ENCODE measurements around the gene NUBP1. TPM values are rescaled to one million over a fixed set of nuclear protein-coding genes. Genes with fewer than 3 reads are reported as not detected.
"Not testable (repeated sequence)": the region's sequence is repeated elsewhere in the genome, so short reads cannot be mapped to it uniquely, and the experiment has no call there.

NUBP1 gene
- polyA plus RNA-seq, 2 donors, result 27.1 to 27.4 TPM

GRCh38 chr16:10765772-10766171 lies 22.1 kb downstream of the NUBP1 start:
- Histone ChIP-seq H3K27ac (ENCODE audit: low read depth in 2 of 2, low read length in 1 of 2) (no peak overlapping the region), H3K9me3 (ENCODE audit: control insufficient read depth in 2 of 2, insufficient read depth in 1 of 2, low read depth in 1 of 2, low read length in 1 of 2) (peaks cover 0 to 6% of the 10 kb centered on the region in 2 donors), H3K4me3 (ENCODE audit: low read depth in 1 of 2, low read length in 2 of 2) (no peak overlapping the region), H3K4me1 (ENCODE audit: control insufficient read depth in 2 of 2, insufficient read depth in 2 of 2, low read length in 1 of 2) (no peaks in the 10 kb centered on the region), H3K27me3 (ENCODE audit: control insufficient read depth in 1 of 2, insufficient read depth in 2 of 2, low read length in 2 of 2) (no peaks in the 10 kb centered on the region), H3K36me3 (ENCODE audit: control insufficient read depth in 2 of 2, insufficient read depth in 2 of 2, low read length in 1 of 2) (peaks cover 12 to 33% of the 10 kb centered on the region in 2 donors)
- WGBS, 2 donors, result 80 to 86% methylated on average over 4 of the region's 4 CpGs

GRCh38 chr16:10767127-10767526 lies 23.5 kb downstream of the NUBP1 start:
- 81 to 86% methylated on average over 7 of the region's 7 CpGs for WGBS, 2 donors
- Histone ChIP-seq H3K36me3 (ENCODE audit: control insufficient read depth in 2 of 2, insufficient read depth in 2 of 2, low read length in 1 of 2) (peaks cover 6 to 21% of the 10 kb centered on the region in 2 donors), H3K27ac (ENCODE audit: low read depth in 2 of 2, low read length in 1 of 2) (no peak overlapping the region), H3K4me1 (ENCODE audit: control insufficient read depth in 2 of 2, insufficient read depth in 2 of 2, low read length in 1 of 2) (no peaks in the 10 kb centered on the region), H3K9me3 (ENCODE audit: control insufficient read depth in 2 of 2, insufficient read depth in 1 of 2, low read depth in 1 of 2, low read length in 1 of 2) (peaks cover 0 to 6% of the 10 kb centered on the region in 2 donors), H3K27me3 (ENCODE audit: control insufficient read depth in 1 of 2, insufficient read depth in 2 of 2, low read length in 2 of 2) (no peaks in the 10 kb centered on the region), H3K4me3 (ENCODE audit: low read depth in 1 of 2, low read length in 2 of 2) (no peak overlapping the region)

DNA sequence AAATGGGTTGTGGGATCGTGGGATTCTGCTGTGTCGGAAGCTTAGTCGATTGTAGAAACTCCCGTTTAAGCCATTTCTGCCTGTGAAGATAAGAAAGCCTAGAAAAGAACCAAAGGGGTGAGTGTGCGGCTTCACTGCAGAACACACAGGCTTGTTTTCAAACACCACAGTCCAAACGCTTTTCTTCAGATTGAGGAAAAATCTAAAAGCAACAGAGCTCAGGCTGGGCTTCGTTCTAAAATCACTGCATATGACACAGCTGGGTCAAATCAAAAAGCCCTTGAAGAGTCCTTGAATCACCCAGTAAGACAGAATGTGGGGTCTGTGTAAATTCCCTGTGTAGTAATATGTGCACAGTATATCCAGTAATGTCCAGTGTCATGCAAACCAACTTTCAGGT lies 25.7 kb downstream of the NUBP1 start:
- WGBS, 2 donors, result 80 to 84% methylated on average over 7 of the region's 7 CpGs
- H3K27ac ChIP-seq (ENCODE audit: low read depth in 2 of 2, low read length in 1 of 2), result no peak overlapping the region
- H3K9me3 ChIP-seq (ENCODE audit: control insufficient read depth in 2 of 2, insufficient read depth in 1 of 2, low read depth in 1 of 2, low read length in 1 of 2), result no peaks in the 10 kb centered on the region
- H3K4me1 ChIP-seq (ENCODE audit: control insufficient read depth in 2 of 2, insufficient read depth in 2 of 2, low read length in 1 of 2), result no peaks in the 10 kb centered on the region
- H3K36me3 ChIP-seq (ENCODE audit: control insufficient read depth in 2 of 2, insufficient read depth in 2 of 2, low read length in 1 of 2), result peaks cover 4 to 6% of the 10 kb centered on the region in 2 donors
- H3K4me3 ChIP-seq (ENCODE audit: low read depth in 1 of 2, low read length in 2 of 2), result no peak overlapping the region
- no peaks in the 10 kb centered on the region for H3K27me3 ChIP-seq (ENCODE audit: control insufficient read depth in 1 of 2, insufficient read depth in 2 of 2, low read length in 2 of 2)

- Histone ChIP-seq H3K4me1 (ENCODE audit: control insufficient read depth in 2 of 2, insufficient read depth in 2 of 2, low read length in 1 of 2) (no peaks in the 10 kb centered on the region), H3K9me3 (ENCODE audit: control insufficient read depth in 2 of 2, insufficient read depth in 1 of 2, low read depth in 1 of 2, low read length in 1 of 2) (no peaks in the 10 kb centered on the region), H3K27me3 (ENCODE audit: control insufficient read depth in 1 of 2, insufficient read depth in 2 of 2, low read length in 2 of 2) (no peaks in the 10 kb centered on the region), H3K4me3 (ENCODE audit: low read depth in 1 of 2, low read length in 2 of 2) (no peak overlapping the region), H3K36me3 (ENCODE audit: control insufficient read depth in 2 of 2, insufficient read depth in 2 of 2, low read length in 1 of 2) (peaks cover 0 to 6% of the 10 kb centered on the region in 2 donors), H3K27ac (ENCODE audit: low read depth in 2 of 2, low read length in 1 of 2) (no peak overlapping the region)
- 59 to 77% methylated on average over 1 of the region's 1 CpG for WGBS, 2 donors
Observed at GRCh38 chr16:10770907-10771306, 27.3 kb downstream of the NUBP1 start.

DNA sequence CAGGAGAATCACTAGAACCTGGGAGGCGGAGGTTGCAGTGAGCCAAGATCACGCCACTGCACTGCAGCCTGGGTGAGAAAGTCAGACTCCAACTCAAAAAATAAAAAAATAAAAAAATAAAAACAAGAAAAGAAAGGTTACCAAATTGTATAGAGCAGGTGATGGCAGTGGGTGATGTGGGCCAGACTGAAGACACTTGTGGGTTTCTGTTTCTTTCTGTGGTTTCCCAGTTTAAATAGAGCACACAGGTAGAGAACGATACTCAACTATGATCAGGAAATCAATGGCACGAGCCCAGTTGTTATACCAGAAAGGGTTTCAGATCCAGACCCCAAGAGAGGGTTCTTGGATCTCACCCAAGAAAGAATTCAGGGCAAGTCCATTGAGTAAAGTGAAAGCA lies 32.6 kb downstream of the NUBP1 start:
- 78 to 79% methylated on average over 4 of the region's 4 CpGs for WGBS, 2 donors
- Histone ChIP-seq H3K9me3 (ENCODE audit: control insufficient read depth in 2 of 2, insufficient read depth in 1 of 2, low read depth in 1 of 2, low read length in 1 of 2) (no peaks in the 10 kb centered on the region), H3K4me1 (ENCODE audit: control insufficient read depth in 2 of 2, insufficient read depth in 2 of 2, low read length in 1 of 2) (no peaks in the 10 kb centered on the region), H3K36me3 (ENCODE audit: control insufficient read depth in 2 of 2, insufficient read depth in 2 of 2, low read length in 1 of 2) (no peaks in the 10 kb centered on the region), H3K27me3 (ENCODE audit: control insufficient read depth in 1 of 2, insufficient read depth in 2 of 2, low read length in 2 of 2) (no peaks in the 10 kb centered on the region), H3K4me3 (ENCODE audit: low read depth in 1 of 2, low read length in 2 of 2) (no peak overlapping the region), H3K27ac (ENCODE audit: low read depth in 2 of 2, low read length in 1 of 2) (no peak overlapping the region)

DNA sequence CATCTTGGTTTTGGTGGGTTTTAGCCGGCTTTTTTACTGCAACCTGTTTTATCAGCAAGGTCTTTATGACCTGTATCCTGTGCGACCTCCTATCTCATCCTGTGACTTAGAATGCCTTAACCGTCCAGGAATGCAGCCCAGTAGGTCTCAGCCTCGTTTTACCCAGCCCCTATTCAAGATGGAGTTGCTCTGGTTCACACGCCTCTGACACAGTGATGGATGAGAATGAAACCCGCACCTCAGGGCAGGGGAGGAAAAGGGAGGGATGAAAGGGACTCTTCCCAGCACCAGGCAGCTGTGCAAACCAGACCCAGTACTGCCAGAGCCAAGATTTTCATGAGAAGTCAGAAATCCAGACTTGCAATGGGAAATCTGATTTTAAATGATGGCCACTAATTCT lies 33.3 kb downstream of the NUBP1 start:
- 61 to 68% methylated on average over 6 of the region's 6 CpGs for WGBS, 2 donors
- H3K9me3 ChIP-seq (ENCODE audit: control insufficient read depth in 2 of 2, insufficient read depth in 1 of 2, low read depth in 1 of 2, low read length in 1 of 2); H3K27me3 ChIP-seq (ENCODE audit: control insufficient read depth in 1 of 2, insufficient read depth in 2 of 2, low read length in 2 of 2); H3K4me3 ChIP-seq (ENCODE audit: low read depth in 1 of 2, low read length in 2 of 2); H3K36me3 ChIP-seq (ENCODE audit: control insufficient read depth in 2 of 2, insufficient read depth in 2 of 2, low read length in 1 of 2); H3K4me1 ChIP-seq (ENCODE audit: control insufficient read depth in 2 of 2, insufficient read depth in 2 of 2, low read length in 1 of 2); H3K27ac ChIP-seq (ENCODE audit: low read depth in 2 of 2, low read length in 1 of 2): not testable (repeated sequence)

- no peaks in the 10 kb centered on the region for H3K27me3 ChIP-seq (ENCODE audit: control insufficient read depth in 1 of 2, insufficient read depth in 2 of 2, low read length in 2 of 2)
- no peak overlapping the region for H3K4me3 ChIP-seq (ENCODE audit: low read depth in 1 of 2, low read length in 2 of 2)
- H3K4me1 ChIP-seq (ENCODE audit: control insufficient read depth in 2 of 2, insufficient read depth in 2 of 2, low read length in 1 of 2), result no peaks in the 10 kb centered on the region
- no peaks in the 10 kb centered on the region for H3K36me3 ChIP-seq (ENCODE audit: control insufficient read depth in 2 of 2, insufficient read depth in 2 of 2, low read length in 1 of 2)
- no peaks in the 10 kb centered on the region for H3K9me3 ChIP-seq (ENCODE audit: control insufficient read depth in 2 of 2, insufficient read depth in 1 of 2, low read depth in 1 of 2, low read length in 1 of 2)
- WGBS, 2 donors, result 88 to 93% methylated on average over 12 of the region's 12 CpGs
- no peak overlapping the region for H3K27ac ChIP-seq (ENCODE audit: low read depth in 2 of 2, low read length in 1 of 2)
Observed at GRCh38 chr16:10777356-10777755, 33.7 kb downstream of the NUBP1 start.

DNA sequence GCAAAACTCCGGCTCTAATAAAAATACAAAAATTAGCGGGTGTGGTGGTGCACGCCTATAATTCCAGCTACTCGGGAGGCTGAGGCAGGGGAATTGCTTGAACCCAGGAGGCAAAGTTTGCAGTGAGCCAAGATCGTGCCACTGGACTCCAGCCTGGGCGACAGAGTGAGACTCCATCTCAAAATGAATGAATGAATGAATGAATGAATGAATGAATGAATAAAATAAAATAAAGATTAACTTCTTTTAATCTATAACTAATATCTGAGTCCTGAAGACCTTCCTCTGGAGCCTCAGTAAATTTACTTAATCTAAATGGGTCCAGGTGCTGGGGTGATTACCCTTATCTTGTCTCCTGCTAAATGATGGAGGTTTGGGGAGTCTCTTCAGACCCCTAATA lies 36.3 kb downstream of the NUBP1 start:
- WGBS, 2 donors, result 94 to 95% methylated on average over 6 of the region's 6 CpGs
- H3K9me3 ChIP-seq (ENCODE audit: control insufficient read depth in 2 of 2, insufficient read depth in 1 of 2, low read depth in 1 of 2, low read length in 1 of 2); H3K36me3 ChIP-seq (ENCODE audit: control insufficient read depth in 2 of 2, insufficient read depth in 2 of 2, low read length in 1 of 2); H3K27me3 ChIP-seq (ENCODE audit: control insufficient read depth in 1 of 2, insufficient read depth in 2 of 2, low read length in 2 of 2); H3K27ac ChIP-seq (ENCODE audit: low read depth in 2 of 2, low read length in 1 of 2); H3K4me1 ChIP-seq (ENCODE audit: control insufficient read depth in 2 of 2, insufficient read depth in 2 of 2, low read length in 1 of 2); H3K4me3 ChIP-seq (ENCODE audit: low read depth in 1 of 2, low read length in 2 of 2): not testable (repeated sequence)

- WGBS, 2 donors, result 92 to 93% methylated on average over 4 of the region's 4 CpGs
- Histone ChIP-seq H3K4me3 (ENCODE audit: low read depth in 1 of 2, low read length in 2 of 2) (no peak overlapping the region), H3K27ac (ENCODE audit: low read depth in 2 of 2, low read length in 1 of 2) (no peak overlapping the region), H3K36me3 (ENCODE audit: control insufficient read depth in 2 of 2, insufficient read depth in 2 of 2, low read length in 1 of 2) (no peaks in the 10 kb centered on the region), H3K27me3 (ENCODE audit: control insufficient read depth in 1 of 2, insufficient read depth in 2 of 2, low read length in 2 of 2) (no peaks in the 10 kb centered on the region), H3K4me1 (ENCODE audit: control insufficient read depth in 2 of 2, insufficient read depth in 2 of 2, low read length in 1 of 2) (peaks cover 0 to 2% of the 10 kb centered on the region in 2 donors), H3K9me3 (ENCODE audit: control insufficient read depth in 2 of 2, insufficient read depth in 1 of 2, low read depth in 1 of 2, low read length in 1 of 2) (no peaks in the 10 kb centered on the region)
Observed at GRCh38 chr16:10780628-10781027, 37.0 kb downstream of the NUBP1 start.

GRCh38 chr16:10782628-10783027 lies 39.0 kb downstream of the NUBP1 start:
- Histone ChIP-seq H3K4me3 (ENCODE audit: low read depth in 1 of 2, low read length in 2 of 2) (no peak overlapping the region), H3K9me3 (ENCODE audit: control insufficient read depth in 2 of 2, insufficient read depth in 1 of 2, low read depth in 1 of 2, low read length in 1 of 2) (no peaks in the 10 kb centered on the region), H3K36me3 (ENCODE audit: control insufficient read depth in 2 of 2, insufficient read depth in 2 of 2, low read length in 1 of 2) (no peaks in the 10 kb centered on the region), H3K4me1 (ENCODE audit: control insufficient read depth in 2 of 2, insufficient read depth in 2 of 2, low read length in 1 of 2) (peaks cover 0 to 2% of the 10 kb centered on the region in 2 donors), H3K27me3 (ENCODE audit: control insufficient read depth in 1 of 2, insufficient read depth in 2 of 2, low read length in 2 of 2) (no peaks in the 10 kb centered on the region), H3K27ac (ENCODE audit: low read depth in 2 of 2, low read length in 1 of 2) (peak overlapping the region; percentile 50 to 62)
- WGBS, 2 donors, result 62 to 78% methylated on average over 2 of the region's 2 CpGs

Measured in esophagus (tissue), 2 donors.